H1 (cell line): ENCODE data around the gene PPP1R13B. TPM values are rescaled to one million over a fixed set of nuclear protein-coding genes. Genes with fewer than 3 reads are reported as not detected.
A peak's percentile ranks its signal among the peaks of the same experiment; 100 is the strongest.

Experiments
- CTCF ChIA-PET: fragments of 300-600 bp; sonication (Branson Sonifier 250); formaldehyde crosslinking; loops from one replicate; lab custom pipeline; 2021; ENCODE audit not compliant: partially characterized antibody; lab: Charles Lee
- POLR2A ChIA-PET: fragments of 300-600 bp; sonication (Branson Sonifier 250); formaldehyde crosslinking; loops from one replicate; lab custom pipeline; 2021; ENCODE audit warnings: inconsistent platforms; ENCODE audit not compliant: partially characterized antibody; lab: Charles Lee
- DNase-seq, 2 experiments: peaks; one replicate each; pipeline versions ENCODE4 v3.0.0 to v3.0.0-alpha.2; 2010 to 2022; ENCODE audit warnings: low spot score in 2 of 2, low read depth in 1 of 2, mixed read lengths in 1 of 2
- FAIRE-seq: peaks from 2 replicates; lab custom pipeline; 2011; peaks lifted over from hg19 to GRCh38; lab: Jason Lieb, UNC
- H2AFZ ChIP-seq: 2 replicates; pipeline ENCODE4 v1.8.1; 2012; ENCODE audit warnings: low read length, inconsistent platforms
- H2AK5ac ChIP-seq: 2 replicates; pipeline ENCODE4 v1.6.1; 2013; ENCODE audit warnings: low read depth, low read length
- H2BK120ac ChIP-seq: replicated peaks from 2 replicates; pipeline ENCODE3; 2013; ENCODE audit warnings: low read depth, low read length, inconsistent platforms
- H2BK12ac ChIP-seq: 2 replicates; pipeline ENCODE4 v1.6.1; 2013; ENCODE audit warnings: low read depth, low read length
- H2BK15ac ChIP-seq: 2 replicates; pipeline ENCODE4 v1.6.1; 2013; ENCODE audit warnings: low read length
- H2BK20ac ChIP-seq: 2 replicates; pipeline ENCODE4 v1.6.1; 2013; ENCODE audit warnings: low read length
- H2BK5ac ChIP-seq: 2 replicates; pipeline ENCODE4 v1.6.1; 2013; ENCODE audit warnings: low read depth, low read length
- H3K14ac ChIP-seq: 2 replicates; pipeline ENCODE4 v1.6.1; 2013; ENCODE audit warnings: inconsistent platforms; ENCODE audit not compliant: insufficient read length
- H3K18ac ChIP-seq: 2 replicates; pipeline ENCODE4 v1.6.1; 2013; ENCODE audit warnings: low read length; ENCODE audit errors: extremely low read depth
- H3K23ac ChIP-seq: 2 replicates; pipeline ENCODE4 v1.6.1; 2013; ENCODE audit warnings: inconsistent platforms; ENCODE audit not compliant: insufficient read length
- H3K23me2 ChIP-seq: 2 replicates; pipeline ENCODE4 v1.6.1; 2013; ENCODE audit warnings: low read depth, low read length
- H3K27ac ChIP-seq: 2 replicates; pipeline ENCODE4 v1.6.1; 2011; ENCODE audit warnings: low read depth, low read length, inconsistent platforms
- H3K27me3 ChIP-seq, 4 experiments: replicated peaks in 1 of 4; 1 replicate in 1 of 4; 2 replicates in 3 of 4; pipeline versions ENCODE4 v1.6.1 to v1.8.1; 2011 to 2013; ENCODE audit warnings: low read length in 3 of 4, mild to moderate bottlenecking in 3 of 4, inconsistent platforms in 2 of 4, mixed read lengths in 2 of 4, moderate library complexity in 1 of 4; ENCODE audit not compliant: control insufficient read depth in 3 of 4, insufficient read depth in 3 of 4; ENCODE audit errors: extremely low read depth in 1 of 4
- H3K36me3 ChIP-seq, 4 experiments: 2 replicates each; pipeline versions ENCODE4 v1.6.1 to v1.8.1; 2011 to 2013; ENCODE audit warnings: mild to moderate bottlenecking in 4 of 4, low read length in 3 of 4, moderate library complexity in 2 of 4, control low read depth in 1 of 4, inconsistent platforms in 1 of 4; ENCODE audit not compliant: insufficient read depth in 4 of 4, control insufficient read depth in 2 of 4
- H3K4ac ChIP-seq: replicated peaks from 2 replicates; pipeline ENCODE3; 2013; ENCODE audit warnings: low read length, low read depth, mixed read lengths, inconsistent platforms; ENCODE audit not compliant: insufficient read length
- H3K4me1 ChIP-seq, 4 experiments: replicated peaks in 1 of 4; 1 replicate in 1 of 4; 2 replicates in 3 of 4; pipeline versions ENCODE4 v1.6.1 to v1.8.1; 2011 to 2013; ENCODE audit warnings: low read length in 3 of 4, inconsistent platforms in 2 of 4, mixed read lengths in 1 of 4; ENCODE audit not compliant: insufficient read depth in 4 of 4, control insufficient read depth in 3 of 4
- H3K4me2 ChIP-seq, 2 experiments: 2 replicates each; pipeline versions ENCODE4 v1.6.1 to v1.8.1; 2011 to 2013; ENCODE audit warnings: low read depth in 2 of 2, low read length in 2 of 2, control low read depth in 1 of 2, inconsistent platforms in 1 of 2, mild to moderate bottlenecking in 1 of 2; ENCODE audit not compliant: insufficient read depth in 1 of 2
- H3K4me3 ChIP-seq, 4 experiments: fragments of 200-600, 300-600 bp in 1 of 4; sonication (generic), shearing (Covaris generic), sonication (Bioruptor Twin) in 1 of 4; 2 replicates each; pipeline versions ENCODE4 v1.5.1 to v1.8.1; 2011 to 2016; ENCODE audit warnings: low read length in 4 of 4, low read depth in 3 of 4, control low read depth in 2 of 4, inconsistent platforms in 2 of 4, mild to moderate bottlenecking in 2 of 4, mixed read lengths in 1 of 4, moderate library complexity in 1 of 4; ENCODE audit not compliant: insufficient read depth in 2 of 4; ENCODE audit errors: extremely low read depth in 1 of 4
- H3K56ac ChIP-seq: replicated peaks from 2 replicates; pipeline ENCODE3; 2013; ENCODE audit warnings: low read depth, mild to moderate bottlenecking, mixed read lengths, low read length, inconsistent platforms; ENCODE audit not compliant: insufficient read length
- H3K79me1 ChIP-seq: 2 replicates; pipeline ENCODE4 v1.6.1; 2013; ENCODE audit warnings: low read depth, low read length, control low read depth
- H3K79me2 ChIP-seq, 2 experiments: 2 replicates each; pipeline versions ENCODE4 v1.6.1 to v1.8.1; 2012 to 2013; ENCODE audit warnings: low read length in 2 of 2, mild to moderate bottlenecking in 2 of 2, inconsistent platforms in 1 of 2; ENCODE audit not compliant: insufficient read depth in 2 of 2, control insufficient read depth in 1 of 2
- H3K9ac ChIP-seq, 4 experiments: replicated peaks in 1 of 4; 1 replicate in 1 of 4; 2 replicates in 3 of 4; pipeline versions ENCODE4 v1.6.1 to v1.8.1; 2011 to 2013; ENCODE audit warnings: low read depth in 3 of 4, low read length in 3 of 4, control low read depth in 2 of 4, mild to moderate bottlenecking in 2 of 4, moderate library complexity in 2 of 4, inconsistent platforms in 1 of 4; ENCODE audit errors: extremely low read depth in 1 of 4
- H3K9me3 ChIP-seq, 2 experiments: 2 replicates each; pipeline versions ENCODE4 v1.6.1 to v1.8.1; 2012 to 2013; ENCODE audit warnings: mild to moderate bottlenecking in 2 of 2, moderate library complexity in 2 of 2, control low read depth in 1 of 2, inconsistent platforms in 1 of 2, low read depth in 1 of 2, low read length in 1 of 2, mixed read lengths in 1 of 2; ENCODE audit not compliant: insufficient read depth in 2 of 2
- H4K20me1 ChIP-seq, 2 experiments: replicated peaks in 1 of 2; 2 replicates each; pipeline versions ENCODE3 to v1.8.1; 2011 to 2013; ENCODE audit warnings: inconsistent platforms in 2 of 2, low read length in 2 of 2, mild to moderate bottlenecking in 1 of 2; ENCODE audit not compliant: insufficient read depth in 2 of 2, control insufficient read depth in 1 of 2
- H4K5ac ChIP-seq: 2 replicates; pipeline ENCODE4 v1.6.1; 2013; ENCODE audit warnings: low read length, low read depth, mixed read lengths, inconsistent platforms; ENCODE audit not compliant: insufficient read length
- H4K8ac ChIP-seq: 2 replicates; pipeline ENCODE4 v1.8.0; 2013; ENCODE audit warnings: mild to moderate bottlenecking, moderate library complexity, low read length, inconsistent platforms; ENCODE audit not compliant: insufficient read depth; ENCODE audit errors: extremely low read depth
- H4K91ac ChIP-seq: replicated peaks from 2 replicates; pipeline ENCODE3; 2013; ENCODE audit warnings: low read length, mixed read lengths, inconsistent platforms; ENCODE audit not compliant: insufficient read length
- BACH1 ChIP-seq: IDR thresholded peaks from 2 replicates; pipeline ENCODE4 v1.6.1; 2012; ENCODE audit warnings: low read length, improper control_type of control experiment
- BCL11A ChIP-seq, 2 experiments: IDR thresholded peaks; one replicate each; pipeline ENCODE4 v1.6.1; 2011; ENCODE audit warnings: low read depth in 2 of 2, low read length in 2 of 2, mild to moderate bottlenecking in 2 of 2
- CEBPB ChIP-seq: IDR thresholded peaks from 2 replicates; pipeline ENCODE4 v1.6.1; 2012; ENCODE audit warnings: low read depth, low read length
- CREB1 ChIP-seq: IDR thresholded peaks from 2 replicates; pipeline ENCODE4 v1.6.1; 2012; ENCODE audit warnings: inconsistent platforms
- EGR1 ChIP-seq: IDR thresholded peaks from 2 replicates; pipeline ENCODE4 v1.6.1; 2011; ENCODE audit warnings: low read depth, low read length, borderline replicate concordance
- EZH2 ChIP-seq: fragments of 200-600 bp; sonication (generic); IDR thresholded peaks from 2 replicates; pipeline ENCODE4 v1.7.1; 2012; ENCODE audit warnings: low read depth, mild to moderate bottlenecking, moderate library complexity, low read length, inconsistent platforms; ENCODE audit not compliant: severe bottlenecking
- HDAC2 ChIP-seq, 2 experiments: fragments of 300-600 bp in 1 of 2; sonication (generic) in 1 of 2; IDR thresholded peaks; 2 replicates each; pipeline ENCODE4 v1.6.1; 2011 to 2012; ENCODE audit warnings: low read depth in 2 of 2, low read length in 2 of 2, mild to moderate bottlenecking in 2 of 2, moderate library complexity in 2 of 2, borderline replicate concordance in 1 of 2, inconsistent platforms in 1 of 2
- KDM1A ChIP-seq: fragments of 200-600, 300-600 bp; sonication (generic); IDR thresholded peaks from 2 replicates; pipeline ENCODE4 v1.7.1; 2016; ENCODE audit warnings: mild to moderate bottlenecking, low read length, borderline replicate concordance
- POLR2A ChIP-seq, 2 experiments: IDR thresholded peaks; 1 replicate in 1 of 2; 2 replicates in 1 of 2; pipeline ENCODE4 v1.6.1; 2011; ENCODE audit warnings: low read depth in 2 of 2, low read length in 2 of 2, mild to moderate bottlenecking in 2 of 2; ENCODE audit errors: control extremely low read depth in 1 of 2
- POU5F1 ChIP-seq: IDR thresholded peaks from 2 replicates; pipeline ENCODE4 v1.6.1; 2011; ENCODE audit warnings: low read depth, mild to moderate bottlenecking, low read length, moderate library complexity
- RNF2 ChIP-seq: fragments of 200-900, 300-1000 bp; sonication (generic); IDR thresholded peaks from 2 replicates; pipeline ENCODE4 v1.7.1; 2016; ENCODE audit warnings: borderline replicate concordance, low read depth, mild to moderate bottlenecking, antibody characterized with exemption, low read length; ENCODE audit not compliant: poor library complexity, severe bottlenecking; ENCODE audit errors: missing control alignments
- SAP30 ChIP-seq: fragments of 300-600 bp; sonication (generic); IDR thresholded peaks from 2 replicates; pipeline ENCODE4 v1.7.1; 2012; ENCODE audit warnings: low read length, moderate library complexity, mild to moderate bottlenecking, inconsistent platforms; ENCODE audit not compliant: insufficient read depth, insufficient replicate concordance
- SP4 ChIP-seq: IDR thresholded peaks from 2 replicates; pipeline ENCODE4 v1.6.1; 2012; ENCODE audit warnings: low read length, inconsistent platforms
- SRF ChIP-seq: IDR thresholded peaks from 2 replicates; pipeline ENCODE4 v1.6.1; 2011; ENCODE audit warnings: mild to moderate bottlenecking, low read depth, low read length, moderate library complexity
- WGBS, 2 experiments: shearing (Covaris generic) in 1 of 2; methylation state at CpG; one replicate each; pipeline versions ENCODE4 v1.1.6 to v1.1.7; 2013 to 2015; ENCODE audit warnings: low lambda C conversion rate in 2 of 2, mixed read lengths in 2 of 2, inconsistent platforms in 1 of 2, low coverage in 1 of 2, missing lambda C conversion rate in 1 of 2; ENCODE audit not compliant: insufficient replicate concordance in 2 of 2, insufficient coverage in 1 of 2, insufficient read length in 1 of 2; ENCODE audit errors: extremely low coverage in 1 of 2, missing lambda C conversion rate in 1 of 2; 5-methylcytosine and 5-hydroxymethylcytosine counted together
- polyA plus RNA-seq, 7 experiments: library from polyadenylated mRNA; depleted of rRNA in 3 of 7; stranded (reverse) in 5 of 7; unstranded in 2 of 7; fragments of >200 nt in 5 of 7; fragments of 200-250 nt in 2 of 7; gene quantifications; 1 replicate in 5 of 7; 2 replicates in 1 of 7; 4 replicates in 1 of 7; pipeline versions ENCODE4 v1.2.1 to v1.2.3, GENCODE V29; 2011 to 2013; ENCODE audit warnings: missing spikeins in 2 of 7, mixed read lengths in 2 of 7
- total RNA-seq: library from RNA; stranded (reverse); fragmentation: NEBNext Ultra II Directional; extraction: Animal tissue kit (Norgen Biotek cat#: 25700); gene quantifications from 2 replicates; pipeline ENCODE4 v1.2.1, GENCODE V29; 2021

The PPP1R13B gene
- total and polyA plus RNA-seq, 2 of the 8 experiments (the other 6 are each of a cell fraction or from before 2014, with no cell fraction given): 2.6 to 8.9 TPM

DNA sequence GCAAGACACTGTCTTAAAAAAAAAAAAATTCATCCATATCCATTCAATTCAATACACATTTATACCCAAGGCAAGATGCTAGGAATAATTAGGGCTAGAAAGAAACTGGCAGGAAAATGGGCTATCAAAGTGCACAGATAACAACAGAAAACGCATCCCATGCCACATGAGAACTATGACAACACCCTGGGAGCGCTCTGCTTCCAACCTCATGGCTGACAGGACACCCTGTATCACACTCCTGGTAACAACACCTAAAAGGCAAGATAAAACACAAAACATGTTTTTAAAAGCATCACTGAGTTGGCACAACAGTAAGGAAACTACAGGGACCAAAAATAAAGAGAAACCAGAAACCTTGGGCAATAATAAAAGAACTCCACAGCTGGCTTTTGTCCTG lies 76.9 kb downstream of the PPP1R13B start:
- Histone ChIP-seq H3K23ac (no peak overlapping the region), H3K14ac (no peak overlapping the region), H4K5ac (no peak overlapping the region), H4K8ac (no peak overlapping the region), H2BK20ac (no peak overlapping the region), H3K18ac (no peak overlapping the region), H3K79me1 (no peaks in the 10 kb centered on the region), H2BK12ac (no peak overlapping the region), H3K79me2 (no peaks in the 10 kb centered on the region), H4K20me1 (no peaks in the 10 kb centered on the region), H3K4me3 (no peak overlapping the region), H3K27me3 (no peaks in the 10 kb centered on the region), H2AFZ (no peak overlapping the region), H2AK5ac (no peak overlapping the region), H3K9ac (no peak overlapping the region), H2BK15ac (no peak overlapping the region), H3K4me1 (no peaks in the 10 kb centered on the region), H4K91ac (no peak overlapping the region), H2BK5ac (no peak overlapping the region), H3K23me2 (no peaks in the 10 kb centered on the region), H3K56ac (no peak overlapping the region), H3K27ac (no peak overlapping the region), H3K36me3 (no peaks in the 10 kb centered on the region), H3K9me3 (no peaks in the 10 kb centered on the region), H2BK120ac (no peak overlapping the region), H3K4me2 (no peak overlapping the region), H3K4ac (no peak overlapping the region)
- 90% methylated on average over 2 of the region's 2 CpGs; no CpG with 5 or more reads in 1 of the 2 experiments for WGBS, 2 experiments
- FAIRE-seq (peak; percentile 69), DNase-seq (no peak)
- POLR2A ChIA-PET: no interaction called here
- TF ChIP-seq SP4: no peak
- TF ChIP-seq BACH1: no peak
- no peak for TF ChIP-seq POU5F1
- TF ChIP-seq KDM1A: no peak
- TF ChIP-seq EZH2: no peak
- TF ChIP-seq EGR1: no peak
- TF ChIP-seq CREB1: no peak
- no peak for TF ChIP-seq POLR2A (IDR thresholded peaks at IDR 0.05; ENCODE audit: control extremely low read depth in 1 of 2, low read depth in 2 of 2, low read length in 2 of 2)
- TF ChIP-seq BCL11A (IDR thresholded peaks at IDR 0.05; ENCODE audit: low read depth in 2 of 2, low read length in 2 of 2): no peak
- no peak for TF ChIP-seq SAP30
- TF ChIP-seq SRF: no peak
- TF ChIP-seq CEBPB: no peak
- no peak for TF ChIP-seq RNF2
- no peak for TF ChIP-seq HDAC2 (IDR thresholded peaks at IDR 0.05; ENCODE audit: borderline replicate concordance in 1 of 2, low read depth in 2 of 2, low read length in 2 of 2)
- CTCF ChIA-PET: interaction anchor here (0.6 to 2.4 kb wide), 11 partner anchors 13 to 1181 kb away, joined by 3 to 10 read pairs (median 3); no protein-coding TSS in a partner anchor
